ENCODE measurements around the gene DGKH. TPM values are rescaled to one million over a fixed set of nuclear protein-coding genes. Genes with fewer than 3 reads are reported as not detected.

Gene DGKH
- total RNA-seq, 1 experiment from 2014 or later: 7.3 TPM

GRCh38 chr13:42214446-42214845 lies 166.0 kb downstream of the DGKH start:
- Histone ChIP-seq H3K27me3 (ENCODE audit: low read length) (no peaks in the 10 kb centered on the region), H3K9me2 (replicated peaks; ENCODE audit: insufficient read depth, low read length) (no peaks in the 10 kb centered on the region), H4K20me1 (ENCODE audit: insufficient read depth, low read depth, low read length) (no peaks in the 10 kb centered on the region), H3K4me1 (ENCODE audit: low read length) (peaks cover 2% of the 10 kb centered on the region; the same call in 1 of the 2 replicates), H3K4me2 (ENCODE audit: low read depth, low read length, poor library complexity, severe bottlenecking) (no peak overlapping the region), H3K27ac (ENCODE audit: low read length) (no peak overlapping the region), H3K4me3 (ENCODE audit: low read length) (no peak overlapping the region), H3K36me3 (ENCODE audit: insufficient read depth, low read length) (no peaks in the 10 kb centered on the region; the same call in 1 of the 2 replicates), H2AFZ (ENCODE audit: low read length) (no peak overlapping the region), H3K9ac (ENCODE audit: low read length) (no peak overlapping the region), H3K79me2 (ENCODE audit: low read length) (no peaks in the 10 kb centered on the region), H3K9me3 (ENCODE audit: low read length) (no peaks in the 10 kb centered on the region)
- no peak for DNase-seq

GRCh38 chr13:42215578-42216421 lies 167.4 kb downstream of the DGKH start:
- H3K4me2 ChIP-seq (ENCODE audit: low read depth, low read length, poor library complexity, severe bottlenecking): no peak overlapping the region
- no peaks in the 10 kb centered on the region for H3K9me2 ChIP-seq (replicated peaks; ENCODE audit: insufficient read depth, low read length)
- no peaks in the 10 kb centered on the region for H4K20me1 ChIP-seq (ENCODE audit: insufficient read depth, low read depth, low read length)
- H3K9me3 ChIP-seq (ENCODE audit: low read length): no peaks in the 10 kb centered on the region
- H2AFZ ChIP-seq (ENCODE audit: low read length): peak overlapping the region; percentile 81
- H3K27ac ChIP-seq (ENCODE audit: low read length): no peak overlapping the region
- no peak overlapping the region for H3K9ac ChIP-seq (ENCODE audit: low read length)
- H3K79me2 ChIP-seq (ENCODE audit: low read length): no peaks in the 10 kb centered on the region
- H3K4me3 ChIP-seq (ENCODE audit: low read length): no peak overlapping the region
- DNase-seq: peak; percentile 70
- H3K36me3 ChIP-seq (ENCODE audit: insufficient read depth, low read length): no peaks in the 10 kb centered on the region
- H3K4me1 ChIP-seq (ENCODE audit: low read length): peaks cover 7% of the 10 kb centered on the region
- no peaks in the 10 kb centered on the region for H3K27me3 ChIP-seq (ENCODE audit: low read length)

DNA sequence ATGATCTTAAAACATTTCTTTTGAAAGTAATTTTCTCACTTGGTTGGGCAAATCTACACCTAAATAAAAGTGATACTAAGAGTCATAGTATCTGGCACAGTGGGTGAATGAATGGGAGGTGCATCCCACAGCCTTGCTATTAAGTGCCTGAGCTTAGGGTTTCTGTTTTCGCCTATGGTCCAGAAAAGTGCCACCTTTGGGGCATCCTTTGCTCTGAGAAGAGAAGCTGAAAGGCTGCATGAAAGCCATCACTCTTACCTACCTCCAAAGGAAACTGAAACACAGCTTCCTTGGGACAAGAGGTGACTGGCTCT lies 167.9 kb downstream of the DGKH start:
- Histone ChIP-seq H3K27ac (ENCODE audit: low read length) (no peak overlapping the region), H4K20me1 (ENCODE audit: insufficient read depth, low read depth, low read length) (no peaks in the 10 kb centered on the region), H3K79me2 (ENCODE audit: low read length) (no peaks in the 10 kb centered on the region), H3K27me3 (ENCODE audit: low read length) (no peaks in the 10 kb centered on the region), H3K9me3 (ENCODE audit: low read length) (no peaks in the 10 kb centered on the region), H2AFZ (ENCODE audit: low read length) (peak overlapping the region; percentile 44; the same call in 1 of the 2 replicates), H3K36me3 (ENCODE audit: insufficient read depth, low read length) (no peaks in the 10 kb centered on the region), H3K4me1 (ENCODE audit: low read length) (peaks cover 13% of the 10 kb centered on the region), H3K4me3 (ENCODE audit: low read length) (no peak overlapping the region), H3K9ac (ENCODE audit: low read length) (no peak overlapping the region), H3K4me2 (ENCODE audit: low read depth, low read length, poor library complexity, severe bottlenecking) (no peak overlapping the region), H3K9me2 (replicated peaks; ENCODE audit: insufficient read depth, low read length) (no peaks in the 10 kb centered on the region)
- DNase-seq: no peak

DNA sequence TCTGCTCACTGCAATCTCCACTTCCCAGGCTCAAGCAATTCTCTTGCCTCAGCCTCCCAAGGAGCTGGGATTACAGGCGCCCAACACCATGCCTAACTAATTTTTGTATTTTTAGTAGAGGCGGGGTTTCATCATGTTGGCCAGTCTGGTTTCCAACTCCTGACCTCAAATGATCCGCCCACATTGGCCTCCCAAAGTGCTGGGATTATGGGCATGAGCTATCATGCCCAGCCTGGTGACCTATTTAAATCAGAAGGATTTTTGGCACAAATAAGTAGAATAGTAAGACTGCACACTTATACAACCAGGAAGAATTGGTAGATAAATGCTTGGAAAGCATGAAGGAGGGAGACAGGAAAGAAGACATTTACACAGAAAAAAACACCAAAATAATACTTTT lies 170.1 kb downstream of the DGKH start:
- H3K27me3 ChIP-seq (ENCODE audit: low read length): no peaks in the 10 kb centered on the region
- no peaks in the 10 kb centered on the region for H4K20me1 ChIP-seq (ENCODE audit: insufficient read depth, low read depth, low read length)
- H3K4me2 ChIP-seq (ENCODE audit: low read depth, low read length, poor library complexity, severe bottlenecking): no peak overlapping the region
- DNase-seq: no peak
- H3K27ac ChIP-seq (ENCODE audit: low read length): no peak overlapping the region
- no peaks in the 10 kb centered on the region for H3K79me2 ChIP-seq (ENCODE audit: low read length)
- no peak overlapping the region for H3K4me3 ChIP-seq (ENCODE audit: low read length)
- H3K9me2 ChIP-seq (replicated peaks; ENCODE audit: insufficient read depth, low read length): no peaks in the 10 kb centered on the region
- peaks cover 16% of the 10 kb centered on the region for H3K4me1 ChIP-seq (ENCODE audit: low read length)
- no peak overlapping the region for H3K9ac ChIP-seq (ENCODE audit: low read length)
- no peaks in the 10 kb centered on the region for H3K9me3 ChIP-seq (ENCODE audit: low read length)
- no peak overlapping the region for H2AFZ ChIP-seq (ENCODE audit: low read length)
- H3K36me3 ChIP-seq (ENCODE audit: insufficient read depth, low read length): no peaks in the 10 kb centered on the region

DNA sequence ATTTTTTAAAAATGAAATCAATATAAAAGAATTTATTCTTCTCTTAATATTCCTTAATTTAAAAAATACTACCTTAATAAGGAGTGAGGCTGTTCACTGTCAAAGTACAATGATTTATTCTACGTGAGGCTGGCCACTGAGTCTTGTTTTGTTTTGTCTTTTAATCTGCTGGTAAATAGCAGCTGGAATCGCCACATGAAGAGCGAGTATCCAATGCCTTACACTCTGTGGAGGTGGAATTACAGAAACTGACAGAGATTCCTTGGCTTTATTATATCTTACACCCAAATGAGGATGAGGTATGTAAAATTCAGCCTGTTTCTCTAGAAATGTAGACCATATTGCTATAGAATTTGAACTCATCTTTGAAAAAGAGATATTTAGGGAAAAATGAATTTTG lies 170.6 kb downstream of the DGKH start:
- H3K27me3 ChIP-seq (ENCODE audit: low read length): no peaks in the 10 kb centered on the region
- no peak overlapping the region for H3K4me2 ChIP-seq (ENCODE audit: low read depth, low read length, poor library complexity, severe bottlenecking)
- H3K9me2 ChIP-seq (replicated peaks; ENCODE audit: insufficient read depth, low read length): no peaks in the 10 kb centered on the region
- H3K27ac ChIP-seq (ENCODE audit: low read length): no peak overlapping the region
- H4K20me1 ChIP-seq (ENCODE audit: insufficient read depth, low read depth, low read length): no peaks in the 10 kb centered on the region
- H3K36me3 ChIP-seq (ENCODE audit: insufficient read depth, low read length): no peaks in the 10 kb centered on the region
- H3K79me2 ChIP-seq (ENCODE audit: low read length): no peaks in the 10 kb centered on the region
- H3K4me3 ChIP-seq (ENCODE audit: low read length): no peak overlapping the region
- no peak overlapping the region for H3K9ac ChIP-seq (ENCODE audit: low read length)
- no peak for DNase-seq
- peaks cover 16% of the 10 kb centered on the region for H3K4me1 ChIP-seq (ENCODE audit: low read length)
- no peaks in the 10 kb centered on the region for H3K9me3 ChIP-seq (ENCODE audit: low read length)
- no peak overlapping the region for H2AFZ ChIP-seq (ENCODE audit: low read length)

- no peak for DNase-seq
- no peaks in the 10 kb centered on the region for H3K9me2 ChIP-seq (replicated peaks; ENCODE audit: insufficient read depth, low read length)
Observed at GRCh38 chr13:42219876-42220275, 171.4 kb downstream of the DGKH start.

DNA sequence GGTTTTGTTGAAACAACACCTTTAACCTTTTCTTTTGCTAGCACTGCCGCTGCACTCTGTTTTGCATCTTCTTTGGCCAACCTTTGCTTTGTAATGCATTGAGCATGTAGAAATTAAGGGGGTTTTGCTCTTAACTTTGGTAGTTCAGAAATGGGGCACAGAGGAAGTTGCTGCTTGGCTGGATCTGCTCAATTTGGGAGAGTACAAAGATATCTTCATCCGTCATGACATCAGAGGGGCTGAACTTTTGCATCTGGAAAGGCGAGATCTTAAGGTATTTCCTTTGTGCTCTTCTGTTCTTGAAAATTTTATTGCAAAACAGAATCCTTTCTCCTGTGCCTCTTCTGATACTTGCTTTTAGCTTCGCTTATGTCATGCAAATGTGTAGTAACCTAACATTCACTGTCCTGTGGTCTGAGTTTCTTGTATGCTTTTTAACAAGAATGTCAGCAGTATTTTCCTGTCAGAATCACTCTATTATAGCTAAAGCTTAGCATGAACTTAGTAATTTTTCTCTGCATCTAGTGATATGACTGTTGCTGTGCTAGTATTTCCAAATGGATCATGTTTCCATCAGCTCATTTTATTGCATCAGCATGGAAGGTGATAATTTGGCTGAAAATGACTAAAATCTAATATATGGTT lies 172.8 kb downstream of the DGKH start:
- no peak overlapping the region for H3K9ac ChIP-seq (ENCODE audit: low read length)

More at GRCh38 chr13:42219876-42220275, 171.4 kb downstream of the DGKH start:
- H3K79me2 ChIP-seq (ENCODE audit: low read length): no peaks in the 10 kb centered on the region
- no peak overlapping the region for H3K4me2 ChIP-seq (ENCODE audit: low read depth, low read length, poor library complexity, severe bottlenecking)
- H2AFZ ChIP-seq (ENCODE audit: low read length): no peak overlapping the region
- H4K20me1 ChIP-seq (ENCODE audit: insufficient read depth, low read depth, low read length): no peaks in the 10 kb centered on the region
- peaks cover 16% of the 10 kb centered on the region for H3K4me1 ChIP-seq (ENCODE audit: low read length)
- no peaks in the 10 kb centered on the region for H3K27me3 ChIP-seq (ENCODE audit: low read length)
- no peaks in the 10 kb centered on the region for H3K9me3 ChIP-seq (ENCODE audit: low read length)
- H3K9ac ChIP-seq (ENCODE audit: low read length): no peak overlapping the region
- H3K4me3 ChIP-seq (ENCODE audit: low read length): no peak overlapping the region
- H3K27ac ChIP-seq (ENCODE audit: low read length): no peak overlapping the region
- H3K36me3 ChIP-seq (ENCODE audit: insufficient read depth, low read length): no peaks in the 10 kb centered on the region

GRCh38 chr13:42223681-42224080 lies 175.2 kb downstream of the DGKH start:
- no peak for DNase-seq
- Histone ChIP-seq H3K4me2 (ENCODE audit: low read depth, low read length, poor library complexity, severe bottlenecking) (no peak overlapping the region), H2AFZ (ENCODE audit: low read length) (no peak overlapping the region), H3K9me2 (replicated peaks; ENCODE audit: insufficient read depth, low read length) (no peaks in the 10 kb centered on the region), H3K79me2 (ENCODE audit: low read length) (no peaks in the 10 kb centered on the region), H3K27ac (ENCODE audit: low read length) (no peak overlapping the region), H3K4me1 (ENCODE audit: low read length) (peaks cover 22% of the 10 kb centered on the region), H3K27me3 (ENCODE audit: low read length) (no peaks in the 10 kb centered on the region), H4K20me1 (ENCODE audit: insufficient read depth, low read depth, low read length) (no peaks in the 10 kb centered on the region), H3K9me3 (ENCODE audit: low read length) (no peaks in the 10 kb centered on the region), H3K9ac (ENCODE audit: low read length) (no peak overlapping the region), H3K36me3 (ENCODE audit: insufficient read depth, low read length) (no peaks in the 10 kb centered on the region), H3K4me3 (ENCODE audit: low read length) (no peak overlapping the region)

More for the DNA sequence above, 172.8 kb downstream of the DGKH start:
- no peak overlapping the region for H3K4me3 ChIP-seq (ENCODE audit: low read length)
- peaks cover 14% of the 10 kb centered on the region for H3K4me1 ChIP-seq (ENCODE audit: low read length)
- no peaks in the 10 kb centered on the region for H3K9me3 ChIP-seq (ENCODE audit: low read length)
- DNase-seq: peak; percentile 63
- no peaks in the 10 kb centered on the region for H3K79me2 ChIP-seq (ENCODE audit: low read length)
- H4K20me1 ChIP-seq (ENCODE audit: insufficient read depth, low read depth, low read length): no peaks in the 10 kb centered on the region
- H2AFZ ChIP-seq (ENCODE audit: low read length): peak overlapping the region; percentile 21; the same call in 1 of the 2 replicates
- H3K27ac ChIP-seq (ENCODE audit: low read length): no peak overlapping the region
- no peaks in the 10 kb centered on the region for H3K27me3 ChIP-seq (ENCODE audit: low read length)
- H3K9me2 ChIP-seq (replicated peaks; ENCODE audit: insufficient read depth, low read length): no peaks in the 10 kb centered on the region
- H3K4me2 ChIP-seq (ENCODE audit: low read depth, low read length, poor library complexity, severe bottlenecking): peak overlapping the region; percentile 1
- no peaks in the 10 kb centered on the region for H3K36me3 ChIP-seq (ENCODE audit: insufficient read depth, low read length)
